KMS-11 (cell line): ENCODE measurements around the gene HAS3.

Experiments used
- H2AFZ ChIP-seq: fragments of 200-600 bp; sonication (generic); 2 replicates; pipeline ENCODE4 v1.6.1; 2016; ENCODE audit warnings: antibody characterized with exemption, mixed run types, low read depth
- H3K27ac ChIP-seq: fragments of 200-600 bp; sonication (generic); 2 replicates; pipeline ENCODE4 v1.6.1; 2016; ENCODE audit warnings: mild to moderate bottlenecking, mixed run types
- H3K27me3 ChIP-seq: fragments of 200-600 bp; sonication (generic); 2 replicates; pipeline ENCODE4 v1.6.1; 2017; ENCODE audit warnings: mild to moderate bottlenecking, low read depth, mixed run types, moderate library complexity; ENCODE audit not compliant: insufficient read depth
- H3K36me3 ChIP-seq: fragments of 200-600 bp; sonication (generic); 2 replicates; pipeline ENCODE4 v1.6.1; 2017; ENCODE audit warnings: mild to moderate bottlenecking, mixed run types; ENCODE audit not compliant: insufficient read depth
- H3K4me1 ChIP-seq: fragments of 200-600 bp; sonication (generic); 2 replicates; pipeline ENCODE4 v1.6.1; 2016; ENCODE audit warnings: mild to moderate bottlenecking, low read depth, mixed run types; ENCODE audit not compliant: poor library complexity, severe bottlenecking
- H3K4me2 ChIP-seq: fragments of 200-600 bp; sonication (generic); 2 replicates; pipeline ENCODE4 v1.7.0; 2016; ENCODE audit warnings: mild to moderate bottlenecking, mixed run types
- H3K4me3 ChIP-seq: fragments of 200-600 bp; sonication (generic); IDR thresholded peaks from 2 replicates; pipeline ENCODE4 v1.6.1; 2017; ENCODE audit warnings: low read depth, low read length, mixed read lengths; ENCODE audit not compliant: insufficient read depth
- H3K79me2 ChIP-seq: fragments of 200-600 bp; sonication (generic); 2 replicates; pipeline ENCODE4 v1.6.1; 2016; ENCODE audit warnings: low read depth, mixed run types; ENCODE audit not compliant: insufficient read depth
- H3K9ac ChIP-seq: fragments of 200-600 bp; sonication (generic); 2 replicates; pipeline ENCODE4 v1.6.1; 2016; ENCODE audit warnings: mild to moderate bottlenecking, mixed run types
- H4K20me1 ChIP-seq: fragments of 200-600 bp; sonication (generic); 2 replicates; pipeline ENCODE4 v1.6.1; 2016; ENCODE audit warnings: mild to moderate bottlenecking, mixed run types; ENCODE audit not compliant: insufficient read depth
- TF ChIP-seq, protein P1 (sequence below): fragments of 200-600 bp; sonication (generic); conservative IDR thresholded peaks from 2 replicates; pipeline ENCODE4 v1.6.1; 2017; ENCODE audit warnings: low read depth, mild to moderate bottlenecking, antibody characterized with exemption, low read length, moderate library complexity, mixed read lengths

HAS3 gene

GRCh38 chr16:69094501-69094900, 11.0 kb upstream of the HAS3 start:
- H3K27ac ChIP-seq = no peak overlapping the region
- H3K4me1 ChIP-seq = peaks cover 6% of the 10 kb centered on the region
- no peak overlapping the region for H3K4me3 ChIP-seq
- TF ChIP-seq, protein P1, sequence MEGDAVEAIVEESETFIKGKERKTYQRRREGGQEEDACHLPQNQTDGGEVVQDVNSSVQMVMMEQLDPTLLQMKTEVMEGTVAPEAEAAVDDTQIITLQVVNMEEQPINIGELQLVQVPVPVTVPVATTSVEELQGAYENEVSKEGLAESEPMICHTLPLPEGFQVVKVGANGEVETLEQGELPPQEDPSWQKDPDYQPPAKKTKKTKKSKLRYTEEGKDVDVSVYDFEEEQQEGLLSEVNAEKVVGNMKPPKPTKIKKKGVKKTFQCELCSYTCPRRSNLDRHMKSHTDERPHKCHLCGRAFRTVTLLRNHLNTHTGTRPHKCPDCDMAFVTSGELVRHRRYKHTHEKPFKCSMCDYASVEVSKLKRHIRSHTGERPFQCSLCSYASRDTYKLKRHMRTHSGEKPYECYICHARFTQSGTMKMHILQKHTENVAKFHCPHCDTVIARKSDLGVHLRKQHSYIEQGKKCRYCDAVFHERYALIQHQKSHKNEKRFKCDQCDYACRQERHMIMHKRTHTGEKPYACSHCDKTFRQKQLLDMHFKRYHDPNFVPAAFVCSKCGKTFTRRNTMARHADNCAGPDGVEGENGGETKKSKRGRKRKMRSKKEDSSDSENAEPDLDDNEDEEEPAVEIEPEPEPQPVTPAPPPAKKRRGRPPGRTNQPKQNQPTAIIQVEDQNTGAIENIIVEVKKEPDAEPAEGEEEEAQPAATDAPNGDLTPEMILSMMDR = no peak
- no peak overlapping the region for H2AFZ ChIP-seq
- no peaks in the 10 kb centered on the region for H3K36me3 ChIP-seq
- no peak overlapping the region for H3K9ac ChIP-seq
- H4K20me1 ChIP-seq = no peaks in the 10 kb centered on the region
- H3K79me2 ChIP-seq = no peaks in the 10 kb centered on the region
- no peak overlapping the region for H3K4me2 ChIP-seq
- H3K27me3 ChIP-seq = no peaks in the 10 kb centered on the region

DNA sequence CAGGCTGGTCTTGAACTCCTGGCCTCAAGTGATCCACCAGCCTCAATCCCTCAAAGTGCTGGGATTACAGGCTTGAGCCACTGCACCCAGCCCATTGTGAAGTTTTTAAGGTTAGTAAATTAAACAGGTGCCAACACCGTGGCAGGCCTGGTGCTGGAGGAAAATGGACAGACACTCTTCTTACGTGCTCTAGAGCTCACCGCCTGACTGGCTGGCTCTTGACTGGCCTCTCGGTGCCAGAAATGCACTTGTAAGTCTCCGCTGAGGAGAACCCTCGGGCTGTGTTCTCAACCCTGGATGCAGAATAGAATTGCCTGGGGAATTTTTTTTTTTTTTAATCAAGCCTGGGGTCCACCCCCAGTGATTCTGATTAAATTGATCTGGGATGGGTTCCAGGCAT, 10.3 kb upstream of the HAS3 start:
- no peaks in the 10 kb centered on the region for H3K4me1 ChIP-seq
- no peaks in the 10 kb centered on the region for H3K27me3 ChIP-seq
- no peaks in the 10 kb centered on the region for H4K20me1 ChIP-seq
- H3K9ac ChIP-seq = no peak overlapping the region
- no peak overlapping the region for H3K4me3 ChIP-seq
- no peak overlapping the region for H3K4me2 ChIP-seq
- no peaks in the 10 kb centered on the region for H3K79me2 ChIP-seq
- no peaks in the 10 kb centered on the region for H3K36me3 ChIP-seq
- H3K27ac ChIP-seq = no peak overlapping the region
- TF ChIP-seq, protein P1 = no peak
- H2AFZ ChIP-seq = no peak overlapping the region

- Histone ChIP-seq H3K36me3 (no peaks in the 10 kb centered on the region), H2AFZ (no peak overlapping the region), H3K27me3 (no peaks in the 10 kb centered on the region), H3K27ac (no peak overlapping the region), H3K9ac (no peak overlapping the region), H3K4me3 (no peak overlapping the region), H3K4me2 (no peak overlapping the region), H4K20me1 (no peaks in the 10 kb centered on the region), H3K4me1 (no peaks in the 10 kb centered on the region), H3K79me2 (no peaks in the 10 kb centered on the region)
- TF ChIP-seq, protein P1 = no peak
Measured at GRCh38 chr16:69100071-69100691, 5.3 kb upstream of the HAS3 start.

DNA sequence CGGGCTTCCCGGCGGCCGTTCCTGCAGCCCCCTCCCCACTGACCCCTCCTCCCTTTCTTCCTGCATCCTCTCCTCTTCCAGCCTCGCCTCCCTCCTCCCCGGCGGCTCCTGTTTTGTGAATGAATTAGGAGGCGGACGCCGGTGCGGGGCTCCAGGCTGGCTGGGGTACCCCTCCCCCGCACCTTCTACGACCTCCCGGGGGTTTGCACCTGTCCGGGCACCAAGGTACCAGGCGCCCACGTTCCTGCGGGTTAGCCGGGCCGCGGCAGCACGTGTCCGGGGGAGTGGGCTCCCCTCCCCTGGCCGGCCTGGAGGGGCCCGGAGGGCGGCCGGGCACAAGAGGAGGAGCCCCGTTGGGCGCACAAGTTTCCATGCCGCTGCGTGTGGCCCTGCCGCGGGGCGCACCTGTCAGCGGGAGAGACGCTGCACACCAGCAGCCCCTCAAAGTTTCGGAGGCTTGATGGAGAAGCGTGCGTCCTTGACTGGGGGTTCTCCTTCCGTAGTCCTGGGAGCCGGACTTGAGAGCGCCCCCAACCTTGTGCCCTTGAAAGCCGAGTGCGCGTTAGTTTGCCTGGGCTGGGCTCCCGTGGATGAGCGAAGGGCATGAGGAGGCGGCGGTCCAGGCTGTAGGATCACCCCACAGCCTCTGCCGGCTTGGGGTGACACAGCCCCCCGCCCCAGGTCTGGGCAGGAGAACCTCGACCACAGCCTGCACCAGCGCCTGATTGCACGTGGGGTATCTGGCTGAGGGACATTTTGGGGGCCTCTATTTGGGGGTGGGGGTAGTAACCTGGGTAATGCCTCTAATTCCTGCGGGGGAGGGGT, 1.2 kb downstream of the HAS3 start:
- TF ChIP-seq, protein P1 = no peak
- no peak overlapping the region for H3K27ac ChIP-seq
- H3K79me2 ChIP-seq = no peaks in the 10 kb centered on the region
- no peak overlapping the region for H2AFZ ChIP-seq
- no peak overlapping the region for H3K4me3 ChIP-seq
- H3K27me3 ChIP-seq = no peaks in the 10 kb centered on the region
- H3K4me1 ChIP-seq = peaks cover 5% of the 10 kb centered on the region
- H3K9ac ChIP-seq = no peak overlapping the region
- no peaks in the 10 kb centered on the region for H4K20me1 ChIP-seq
- H3K36me3 ChIP-seq = no peaks in the 10 kb centered on the region
- no peak overlapping the region for H3K4me2 ChIP-seq
